Activated CD4-positive, alpha-beta T cell treated with anti-CD3 and anti-CD28 coated beads, Interleukin-10, Interleukin-2, amounts not matched to agents 100 ng/mL and 50 ng/mL, durations not matched to agents 16 hours and 8 hours (primary cell): ENCODE results near the gene CSNK2A1.
"Not testable (repeated sequence)": the region's sequence is repeated elsewhere in the genome, so short reads cannot be mapped to it uniquely, and the experiment has no call there.

ENCODE experiments used
- DNase-seq: peaks from one replicate; pipeline ENCODE4 v3.0.0-alpha.2; 2020

Gene CSNK2A1

GRCh38 chr20:543369-544152 is at the start of gene CSNK2A1:
Gene CSNK2A1, minus strand, starts transcription at chr20:543790. Its CDS starts 35,239 bp downstream, at chr20:508551.
- DNase-seq = peak; percentile 97

- DNase-seq = no peak
Measured at GRCh38 chr20:592506-592905, 48.9 kb upstream of the CSNK2A1 start.

GRCh38 chr20:591941-592340 is 48.4 kb upstream of the CSNK2A1 start:
- DNase-seq = no peak

- DNase-seq = no peak
Measured at GRCh38 chr20:588932-589672, 45.5 kb upstream of the CSNK2A1 start.

GRCh38 chr20:588476-588875 is 44.9 kb upstream of the CSNK2A1 start:
- no peak for DNase-seq

GRCh38 chr20:584971-585301 is 41.3 kb upstream of the CSNK2A1 start:
- DNase-seq = no peak

- peak; percentile 45 for DNase-seq
Measured at GRCh38 chr20:584161-584970, 40.8 kb upstream of the CSNK2A1 start.

GRCh38 chr20:582204-582603 is 38.6 kb upstream of the CSNK2A1 start:
- no peak for DNase-seq

- not testable (repeated sequence) for DNase-seq
Measured at GRCh38 chr20:578940-579690, 35.5 kb upstream of the CSNK2A1 start.

GRCh38 chr20:577167-577791 is 33.7 kb upstream of the CSNK2A1 start:
- DNase-seq = no peak

GRCh38 chr20:576156-576555 is 32.6 kb upstream of the CSNK2A1 start:
- DNase-seq = no peak

GRCh38 chr20:575230-575629 is 31.6 kb upstream of the CSNK2A1 start:
- no peak for DNase-seq

- DNase-seq = no peak
Measured at GRCh38 chr20:574297-574942, 30.8 kb upstream of the CSNK2A1 start.

- DNase-seq = no peak
Measured at GRCh38 chr20:573414-574296, 30.1 kb upstream of the CSNK2A1 start.

GRCh38 chr20:572727-573126 is 29.1 kb upstream of the CSNK2A1 start:
- DNase-seq = no peak

GRCh38 chr20:571754-572441 is 28.3 kb upstream of the CSNK2A1 start:
- no peak for DNase-seq

GRCh38 chr20:568673-569415 is 25.3 kb upstream of the CSNK2A1 start:
- DNase-seq = no peak

GRCh38 chr20:568097-568652 is 24.6 kb upstream of the CSNK2A1 start:
- DNase-seq = no peak

GRCh38 chr20:564192-564591 is 20.6 kb upstream of the CSNK2A1 start:
- DNase-seq = no peak
